WTC11 (cell line): Measurements from ENCODE around the gene NUP62. TPM values are rescaled to one million over a fixed set of nuclear protein-coding genes. Genes with fewer than 3 reads are reported as not detected.

Experiments used
- ATAC-seq: fragments of 200-7000 bp; cut with Tn5 transposase; 2 replicates; pipeline ENCODE4 v1.10.0; 2021; ENCODE audit warnings: mild to moderate bottlenecking, moderate library complexity
- CTCF ChIA-PET: fragments of 300-600 bp; sonication (Branson Sonifier 250); formaldehyde crosslinking; loops from one replicate; lab custom pipeline; 2021; ENCODE audit warnings: antibody characterized with exemption; lab: Charles Lee
- POLR2A ChIA-PET: fragments of 350-600 bp; sonication (Branson Sonifier 250); formaldehyde crosslinking; loops from one replicate; lab custom pipeline; 2021; ENCODE audit warnings: antibody characterized with exemption; lab: Charles Lee
- DNase-seq: peaks from one replicate; pipeline ENCODE4 v3.0.0; 2021; ENCODE audit warnings: low spot score
- H3K27ac Mint-ChIP-seq: 2 replicates; pipeline ENCODE4 v1.8.0; 2021; ENCODE audit warnings: mixed read lengths
- H3K27me3 Mint-ChIP-seq: 2 replicates; pipeline ENCODE4 v1.8.0; 2021; ENCODE audit warnings: low read depth, mild to moderate bottlenecking, moderate library complexity, mixed read lengths
- H3K36me3 Mint-ChIP-seq: 2 replicates; pipeline ENCODE4 v1.8.0; 2021; ENCODE audit warnings: mixed read lengths
- H3K4me1 Mint-ChIP-seq: 2 replicates; pipeline ENCODE4 v1.8.0; 2022; ENCODE audit warnings: mixed read lengths
- H3K4me3 Mint-ChIP-seq: 2 replicates; pipeline ENCODE4 v1.8.0; 2021; ENCODE audit warnings: mild to moderate bottlenecking, moderate library complexity, mixed read lengths
- H3K9me3 Mint-ChIP-seq: 2 replicates; pipeline ENCODE4 v1.8.0; 2021; ENCODE audit warnings: mixed read lengths
- FOXP1 ChIP-seq: sonication (generic); formaldehyde crosslinking; IDR thresholded peaks from 2 replicates; pipeline ENCODE4 v1.8.0; 2022; ENCODE audit warnings: missing genetic modification reagents, mild to moderate bottlenecking, moderate library complexity, borderline replicate concordance
- GRHL2 ChIP-seq: fragments of 250-450 bp; sonication (Bioruptor Pico); IDR thresholded peaks from 2 replicates; pipeline ENCODE4 v1.8.0; 2022; ENCODE audit warnings: mild to moderate bottlenecking, moderate library complexity; ENCODE audit not compliant: insufficient replicate concordance, severe bottlenecking
- IRF2 ChIP-seq: sonication (generic); formaldehyde crosslinking; IDR thresholded peaks from 2 replicates; pipeline ENCODE4 v1.8.0; 2022; ENCODE audit warnings: low read depth, missing genetic modification reagents, borderline replicate concordance
- SP1 ChIP-seq: sonication (generic); formaldehyde crosslinking; conservative IDR thresholded peaks from 2 replicates; pipeline ENCODE4 v1.8.1; 2022; ENCODE audit warnings: missing genetic modification reagents
- ZNF232 ChIP-seq: sonication (generic); formaldehyde crosslinking; IDR thresholded peaks from 2 replicates; pipeline ENCODE4 v1.8.0; 2022; ENCODE audit warnings: mild to moderate bottlenecking, missing genetic modification reagents
- total RNA-seq: library from RNA; stranded (reverse); gene quantifications from 3 replicates; pipeline ENCODE4 v1.2.3, GENCODE V29; 2021
- TF ChIP-seq, protein P1 (sequence below): sonication (generic); formaldehyde crosslinking; IDR thresholded peaks from 2 replicates; pipeline ENCODE4 v1.8.0; 2022; ENCODE audit warnings: missing genetic modification reagents
- TF ChIP-seq, protein P2 (sequence below): sonication (generic); formaldehyde crosslinking; IDR thresholded peaks from 2 replicates; pipeline ENCODE4 v1.8.0; 2022; ENCODE audit warnings: mild to moderate bottlenecking, missing genetic modification reagents
- TF ChIP-seq, protein P3 (sequence below): sonication (generic); formaldehyde crosslinking; IDR thresholded peaks from 2 replicates; pipeline ENCODE4 v1.8.1; 2023; ENCODE audit warnings: mild to moderate bottlenecking, missing genetic modification reagents
- TF ChIP-seq, protein P4 (sequence below): sonication (generic); formaldehyde crosslinking; IDR thresholded peaks from 2 replicates; pipeline ENCODE4 v1.8.1; 2023; ENCODE audit warnings: mild to moderate bottlenecking, missing genetic modification reagents, moderate library complexity

The NUP62 gene
- total RNA-seq, 1 experiment from 2014 or later: 87.1 TPM

DNA sequence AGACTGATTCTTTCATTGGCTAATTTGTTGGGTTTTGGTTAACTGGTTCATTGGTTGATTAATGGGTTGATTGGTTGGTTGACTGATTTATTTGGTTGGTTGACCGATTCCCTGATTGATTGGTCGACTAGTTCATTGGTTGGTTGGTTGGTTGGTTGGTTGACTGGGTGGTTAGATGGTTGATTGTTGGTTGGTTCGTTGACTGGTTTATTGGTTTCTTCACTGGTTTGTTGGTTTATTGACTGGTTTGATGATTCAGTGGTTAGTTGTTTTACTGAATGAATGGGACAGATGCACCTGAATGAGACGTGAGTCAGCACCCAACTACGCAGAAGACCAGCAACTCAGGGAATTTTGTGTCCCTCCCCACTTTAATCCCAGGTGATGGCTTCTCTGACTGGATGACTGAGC, 2.7 kb upstream of the NUP62 start (continued):
- TF ChIP-seq, protein P1, sequence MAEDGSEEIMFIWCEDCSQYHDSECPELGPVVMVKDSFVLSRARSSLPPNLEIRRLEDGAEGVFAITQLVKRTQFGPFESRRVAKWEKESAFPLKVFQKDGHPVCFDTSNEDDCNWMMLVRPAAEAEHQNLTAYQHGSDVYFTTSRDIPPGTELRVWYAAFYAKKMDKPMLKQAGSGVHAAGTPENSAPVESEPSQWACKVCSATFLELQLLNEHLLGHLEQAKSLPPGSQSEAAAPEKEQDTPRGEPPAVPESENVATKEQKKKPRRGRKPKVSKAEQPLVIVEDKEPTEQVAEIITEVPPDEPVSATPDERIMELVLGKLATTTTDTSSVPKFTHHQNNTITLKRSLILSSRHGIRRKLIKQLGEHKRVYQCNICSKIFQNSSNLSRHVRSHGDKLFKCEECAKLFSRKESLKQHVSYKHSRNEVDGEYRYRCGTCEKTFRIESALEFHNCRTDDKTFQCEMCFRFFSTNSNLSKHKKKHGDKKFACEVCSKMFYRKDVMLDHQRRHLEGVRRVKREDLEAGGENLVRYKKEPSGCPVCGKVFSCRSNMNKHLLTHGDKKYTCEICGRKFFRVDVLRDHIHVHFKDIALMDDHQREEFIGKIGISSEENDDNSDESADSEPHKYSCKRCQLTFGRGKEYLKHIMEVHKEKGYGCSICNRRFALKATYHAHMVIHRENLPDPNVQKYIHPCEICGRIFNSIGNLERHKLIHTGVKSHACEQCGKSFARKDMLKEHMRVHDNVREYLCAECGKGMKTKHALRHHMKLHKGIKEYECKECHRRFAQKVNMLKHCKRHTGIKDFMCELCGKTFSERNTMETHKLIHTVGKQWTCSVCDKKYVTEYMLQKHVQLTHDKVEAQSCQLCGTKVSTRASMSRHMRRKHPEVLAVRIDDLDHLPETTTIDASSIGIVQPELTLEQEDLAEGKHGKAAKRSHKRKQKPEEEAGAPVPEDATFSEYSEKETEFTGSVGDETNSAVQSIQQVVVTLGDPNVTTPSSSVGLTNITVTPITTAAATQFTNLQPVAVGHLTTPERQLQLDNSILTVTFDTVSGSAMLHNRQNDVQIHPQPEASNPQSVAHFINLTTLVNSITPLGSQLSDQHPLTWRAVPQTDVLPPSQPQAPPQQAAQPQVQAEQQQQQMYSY: no peak
- TF ChIP-seq FOXP1 (CRISPR knock-in tag): no peak
- TF ChIP-seq, protein P2, sequence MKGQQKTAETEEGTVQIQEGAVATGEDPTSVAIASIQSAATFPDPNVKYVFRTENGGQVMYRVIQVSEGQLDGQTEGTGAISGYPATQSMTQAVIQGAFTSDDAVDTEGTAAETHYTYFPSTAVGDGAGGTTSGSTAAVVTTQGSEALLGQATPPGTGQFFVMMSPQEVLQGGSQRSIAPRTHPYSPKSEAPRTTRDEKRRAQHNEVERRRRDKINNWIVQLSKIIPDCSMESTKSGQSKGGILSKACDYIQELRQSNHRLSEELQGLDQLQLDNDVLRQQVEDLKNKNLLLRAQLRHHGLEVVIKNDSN: no peak

DNA sequence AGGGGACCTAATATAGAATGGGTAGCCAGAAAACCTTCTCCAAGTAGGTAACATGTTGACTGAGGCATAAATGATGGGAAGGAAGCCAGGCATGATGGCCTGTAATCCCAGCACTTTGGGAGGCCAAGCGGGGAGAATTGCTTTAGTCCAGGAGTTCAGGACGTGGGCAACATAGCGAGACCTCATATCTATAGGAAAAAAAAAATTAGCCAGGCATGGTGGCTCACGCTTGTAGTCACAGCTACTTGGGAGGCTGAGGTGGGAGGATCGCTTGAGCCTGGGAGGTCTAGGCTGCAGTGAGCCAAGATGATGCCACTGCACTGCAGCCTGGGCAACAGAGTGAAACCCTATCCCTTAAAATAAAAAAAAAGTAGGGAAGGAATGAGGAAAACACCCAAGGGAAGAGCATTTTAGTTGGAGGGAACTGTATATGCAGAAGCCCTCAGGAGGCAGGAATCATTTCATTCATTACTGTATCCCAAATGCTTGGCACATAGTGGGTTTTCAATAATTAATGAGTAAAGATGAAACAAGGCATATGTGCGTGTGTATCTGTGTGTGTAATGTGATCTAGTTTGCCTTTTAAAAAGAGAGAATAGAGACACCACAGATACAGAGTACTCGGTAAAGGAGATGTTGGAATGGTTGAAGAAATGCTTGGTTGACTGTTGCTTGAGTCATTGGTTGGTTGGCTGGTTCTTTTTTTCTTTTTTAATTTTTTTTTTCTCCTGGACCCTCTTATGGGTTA, 2.2 kb upstream of the NUP62 start:
- DNase-seq (no peak), ATAC-seq (no peak)
- CTCF ChIA-PET: no interaction called here
- Mint-ChIP-seq H3K9me3 (no peaks in the 10 kb centered on the region), H3K36me3 (peaks cover 16% of the 10 kb centered on the region), H3K4me3 (no peak overlapping the region), H3K4me1 (peaks cover 21% of the 10 kb centered on the region), H3K27ac (no peak overlapping the region), H3K27me3 (peaks cover 4% of the 10 kb centered on the region)
- TF ChIP-seq, protein P3, sequence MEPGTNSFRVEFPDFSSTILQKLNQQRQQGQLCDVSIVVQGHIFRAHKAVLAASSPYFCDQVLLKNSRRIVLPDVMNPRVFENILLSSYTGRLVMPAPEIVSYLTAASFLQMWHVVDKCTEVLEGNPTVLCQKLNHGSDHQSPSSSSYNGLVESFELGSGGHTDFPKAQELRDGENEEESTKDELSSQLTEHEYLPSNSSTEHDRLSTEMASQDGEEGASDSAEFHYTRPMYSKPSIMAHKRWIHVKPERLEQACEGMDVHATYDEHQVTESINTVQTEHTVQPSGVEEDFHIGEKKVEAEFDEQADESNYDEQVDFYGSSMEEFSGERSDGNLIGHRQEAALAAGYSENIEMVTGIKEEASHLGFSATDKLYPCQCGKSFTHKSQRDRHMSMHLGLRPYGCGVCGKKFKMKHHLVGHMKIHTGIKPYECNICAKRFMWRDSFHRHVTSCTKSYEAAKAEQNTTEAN (CRISPR knock-in tag): no peak
- no peak for TF ChIP-seq GRHL2
- TF ChIP-seq, protein P4, sequence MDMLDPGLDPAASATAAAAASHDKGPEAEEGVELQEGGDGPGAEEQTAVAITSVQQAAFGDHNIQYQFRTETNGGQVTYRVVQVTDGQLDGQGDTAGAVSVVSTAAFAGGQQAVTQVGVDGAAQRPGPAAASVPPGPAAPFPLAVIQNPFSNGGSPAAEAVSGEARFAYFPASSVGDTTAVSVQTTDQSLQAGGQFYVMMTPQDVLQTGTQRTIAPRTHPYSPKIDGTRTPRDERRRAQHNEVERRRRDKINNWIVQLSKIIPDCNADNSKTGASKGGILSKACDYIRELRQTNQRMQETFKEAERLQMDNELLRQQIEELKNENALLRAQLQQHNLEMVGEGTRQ: no peak
- TF ChIP-seq ZNF232 (CRISPR knock-in tag): no peak
- TF ChIP-seq SP1 (CRISPR knock-in tag): no peak
- TF ChIP-seq, protein P1: no peak
- POLR2A ChIA-PET: no interaction called here

DNA sequence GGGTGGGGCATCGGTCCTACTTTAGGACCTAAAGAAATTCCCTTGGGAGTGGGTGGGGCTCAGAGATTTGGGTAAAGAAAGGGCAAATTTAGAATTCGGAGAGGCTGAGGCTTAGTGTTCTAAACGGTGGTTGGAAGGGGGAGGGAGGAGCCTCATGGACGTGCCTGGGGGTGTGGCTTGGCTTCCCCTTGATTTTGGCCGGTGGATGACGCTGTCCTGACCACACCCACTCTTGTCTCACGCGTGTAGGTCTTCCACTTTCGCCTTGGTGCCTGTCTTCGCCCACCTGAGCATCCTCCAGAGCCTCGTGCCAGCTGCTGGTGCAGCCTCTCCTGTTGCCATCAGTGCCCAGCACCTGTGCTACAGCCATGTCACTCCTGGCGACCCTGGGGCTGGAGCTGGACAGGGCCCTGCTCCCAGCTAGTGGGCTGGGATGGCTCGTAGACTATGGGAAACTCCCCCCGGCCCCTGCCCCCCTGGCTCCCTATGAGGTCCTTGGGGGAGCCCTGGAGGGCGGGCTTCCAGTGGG, 1.2 kb upstream of the NUP62 start:
- ChIA-PET CTCF (interaction anchor here (0.6 to 1.8 kb wide), 7 partner anchors 9 to 384 kb away, joined by 3 to 11 read pairs (median 4); no protein-coding TSS in a partner anchor), POLR2A (interaction anchor here (0.8 to 2.2 kb wide), 7 partner anchors 9 to 120 kb away, joined by 3 to 11 read pairs (median 4); partner anchors contain the start of genes AKT1S1 and TBC1D17)
- Mint-ChIP-seq H3K4me1 (peaks cover 21% of the 10 kb centered on the region), H3K4me3 (peak overlapping the region; percentile 99), H3K27ac (peak overlapping the region; percentile 99), H3K9me3 (no peaks in the 10 kb centered on the region), H3K27me3 (peaks cover 4% of the 10 kb centered on the region; the same call in 1 of the 2 replicates), H3K36me3 (peaks cover 21% of the 10 kb centered on the region)
- peak; percentile 51; the same call in 1 of the 2 replicates for TF ChIP-seq FOXP1 (CRISPR knock-in tag)
- no peak for TF ChIP-seq IRF2 (CRISPR knock-in tag)
- ATAC-seq: peak; percentile 12
- DNase-seq: peak; percentile 68
